ENCODE data around the gene CNOT10.
"Not testable (repeated sequence)": the region's sequence is repeated elsewhere in the genome, so short reads cannot be mapped to it uniquely, and the experiment has no call there.

CNOT10 gene, protein sequence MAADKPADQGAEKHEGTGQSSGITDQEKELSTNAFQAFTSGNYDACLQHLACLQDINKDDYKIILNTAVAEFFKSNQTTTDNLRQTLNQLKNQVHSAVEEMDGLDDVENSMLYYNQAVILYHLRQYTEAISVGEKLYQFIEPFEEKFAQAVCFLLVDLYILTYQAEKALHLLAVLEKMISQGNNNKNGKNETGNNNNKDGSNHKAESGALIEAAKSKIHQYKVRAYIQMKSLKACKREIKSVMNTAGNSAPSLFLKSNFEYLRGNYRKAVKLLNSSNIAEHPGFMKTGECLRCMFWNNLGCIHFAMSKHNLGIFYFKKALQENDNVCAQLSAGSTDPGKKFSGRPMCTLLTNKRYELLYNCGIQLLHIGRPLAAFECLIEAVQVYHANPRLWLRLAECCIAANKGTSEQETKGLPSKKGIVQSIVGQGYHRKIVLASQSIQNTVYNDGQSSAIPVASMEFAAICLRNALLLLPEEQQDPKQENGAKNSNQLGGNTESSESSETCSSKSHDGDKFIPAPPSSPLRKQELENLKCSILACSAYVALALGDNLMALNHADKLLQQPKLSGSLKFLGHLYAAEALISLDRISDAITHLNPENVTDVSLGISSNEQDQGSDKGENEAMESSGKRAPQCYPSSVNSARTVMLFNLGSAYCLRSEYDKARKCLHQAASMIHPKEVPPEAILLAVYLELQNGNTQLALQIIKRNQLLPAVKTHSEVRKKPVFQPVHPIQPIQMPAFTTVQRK

DNA sequence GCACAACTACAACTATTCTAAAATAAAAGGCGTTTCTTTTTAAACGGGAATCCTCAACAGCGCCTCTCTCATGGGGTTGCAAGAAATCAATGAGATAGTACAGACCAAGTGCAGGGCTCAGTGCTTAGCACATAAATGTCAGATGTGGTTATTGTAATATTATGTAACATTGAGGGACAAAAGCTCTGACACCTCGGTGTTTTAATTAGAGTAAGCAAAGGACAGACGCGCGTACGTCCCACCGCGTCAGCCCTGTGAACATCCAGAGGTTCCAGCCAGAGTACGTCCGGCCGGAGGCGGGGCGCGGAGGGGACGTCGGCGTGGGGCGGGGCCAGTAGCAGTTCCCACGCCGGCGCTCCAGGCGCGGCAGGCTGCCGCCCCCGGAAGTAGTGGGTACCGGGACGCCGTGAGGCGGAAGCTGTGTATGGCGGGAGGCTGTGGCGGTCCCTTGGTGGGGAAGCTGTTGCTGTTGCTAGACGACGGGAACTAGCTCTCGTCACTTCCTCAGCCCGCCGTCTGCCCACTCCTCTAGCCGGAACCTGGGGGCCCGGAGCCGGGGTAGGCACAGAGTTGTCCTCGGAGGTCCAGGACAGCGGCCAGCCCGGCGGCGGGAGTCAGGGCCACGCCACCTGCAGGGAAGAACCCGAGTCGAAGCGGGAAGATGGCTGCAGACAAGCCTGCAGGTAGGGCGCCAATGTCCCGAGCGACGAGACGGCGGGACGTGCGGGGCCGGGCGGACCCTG, at the start of gene CNOT10:
CNOT10 (plus strand) TSS at position 389 of the 743 bp plus-strand sequence; CDS start at position 662, 273 bp downstream.
- TF ChIP-seq ZNF274 (IDR thresholded peaks at IDR 0.05; ENCODE audit: low read depth, low read length) = no peak
- H3K4me3 ChIP-seq (ENCODE audit: low read length) = peak within 1 kb of the TSS; percentile 94

DNA sequence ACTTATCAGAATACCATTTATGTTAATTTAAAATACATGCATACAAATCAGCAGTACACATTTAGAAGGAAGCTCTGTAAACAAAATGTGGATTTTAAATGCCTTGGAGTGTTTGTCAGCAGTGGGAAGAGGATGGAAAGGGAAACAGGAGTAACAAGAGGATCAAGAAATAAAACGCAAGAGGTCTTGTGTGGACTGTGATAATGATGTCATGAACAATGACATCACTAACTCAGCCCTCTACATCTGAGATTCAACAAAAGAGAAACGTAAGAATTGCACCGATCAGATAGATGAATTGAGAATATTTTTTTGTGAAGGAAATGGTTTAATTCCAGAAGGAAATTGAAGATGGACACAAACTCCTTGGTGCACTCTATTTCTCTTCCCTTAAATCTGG, 44.0 kb upstream of the CNOT10 start:
- no peak overlapping the region for H3K4me3 ChIP-seq (ENCODE audit: low read length)
- no peak for TF ChIP-seq ZNF274 (IDR thresholded peaks at IDR 0.05; ENCODE audit: low read depth, low read length)

DNA sequence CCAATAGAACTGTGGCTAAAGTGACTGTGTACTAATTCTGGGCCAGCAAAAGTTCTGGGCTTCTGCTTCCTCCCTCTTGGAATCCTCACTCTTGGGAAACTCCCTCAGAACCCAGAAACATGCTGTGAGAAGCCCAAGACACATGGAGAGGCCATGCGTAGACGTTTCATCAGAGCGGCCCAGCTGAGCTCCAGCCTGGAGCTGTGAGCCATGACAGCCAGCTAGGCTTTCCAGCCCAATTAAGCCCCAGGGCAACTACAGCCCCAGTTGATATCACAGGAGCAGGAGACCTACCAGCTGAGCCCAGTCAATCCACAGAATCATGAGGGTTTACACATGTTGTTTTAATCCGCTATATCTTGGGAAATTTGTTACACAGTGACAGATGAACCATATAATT, 43.6 kb upstream of the CNOT10 start:
- TF ChIP-seq ZNF274 (IDR thresholded peaks at IDR 0.05; ENCODE audit: low read depth, low read length) = no peak
- H3K4me3 ChIP-seq (ENCODE audit: low read length) = no peak overlapping the region

DNA sequence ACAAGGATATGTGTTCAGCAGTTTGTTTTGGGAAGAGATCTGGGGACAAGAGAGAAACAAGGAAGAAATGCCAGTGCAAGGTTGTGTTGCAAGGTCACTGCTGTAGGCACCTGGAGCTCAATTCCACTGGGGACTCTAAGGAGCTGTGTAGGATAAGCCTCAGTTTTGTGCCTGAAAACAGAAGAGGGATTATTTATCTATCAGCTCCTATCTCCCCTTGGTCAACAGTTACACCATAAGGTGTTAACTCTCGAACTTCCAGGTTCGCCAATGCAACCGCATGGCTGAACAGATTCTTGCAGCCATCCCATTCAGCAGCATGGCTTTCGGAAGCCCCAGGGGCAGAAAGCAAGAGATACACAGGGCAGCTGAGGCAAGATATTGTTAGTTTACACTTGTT, 41.6 kb upstream of the CNOT10 start:
- TF ChIP-seq ZNF274 (IDR thresholded peaks at IDR 0.05; ENCODE audit: low read depth, low read length) = no peak
- H3K4me3 ChIP-seq (ENCODE audit: low read length) = no peak overlapping the region

DNA sequence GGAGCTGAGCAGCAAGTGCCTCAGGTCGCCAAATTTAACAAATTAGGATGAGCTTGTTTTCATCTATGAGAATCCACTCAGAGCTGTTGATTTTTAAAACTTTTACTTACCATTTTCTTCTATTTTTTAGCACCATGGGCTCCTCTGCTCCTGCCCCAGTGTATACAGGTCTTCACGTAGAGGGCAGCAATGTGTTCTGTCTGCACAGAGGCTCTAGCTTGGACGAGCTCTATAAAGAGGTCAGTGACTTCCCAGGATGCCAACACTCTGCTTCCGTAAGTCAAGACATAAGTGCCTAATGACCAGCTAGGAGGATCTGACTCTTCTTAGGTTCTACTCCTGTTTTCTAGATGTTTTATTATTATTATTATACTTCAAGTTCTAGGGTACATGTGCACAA, 41.2 kb upstream of the CNOT10 start:
- H3K4me3 ChIP-seq (ENCODE audit: low read length) = no peak overlapping the region
- no peak for TF ChIP-seq ZNF274 (IDR thresholded peaks at IDR 0.05; ENCODE audit: low read depth, low read length)

DNA sequence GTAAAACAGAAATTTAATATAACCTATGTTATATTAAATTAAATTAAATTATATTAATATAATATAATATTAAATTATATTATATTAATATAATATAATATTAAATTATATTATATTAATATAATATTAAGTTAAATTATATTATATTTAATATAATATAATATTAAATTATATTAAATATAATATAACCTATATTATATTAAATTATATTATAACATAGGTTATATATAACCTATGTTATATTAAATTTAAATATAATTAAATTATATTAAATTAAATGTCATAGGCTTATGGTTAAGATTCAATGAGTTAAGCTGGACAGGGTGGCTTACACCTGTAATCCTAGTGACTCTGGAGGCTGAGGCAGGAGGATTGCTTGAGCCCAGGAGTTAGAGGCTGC, 40.6 kb upstream of the CNOT10 start:
- no peak for TF ChIP-seq ZNF274 (IDR thresholded peaks at IDR 0.05; ENCODE audit: low read depth, low read length)
- no peak overlapping the region for H3K4me3 ChIP-seq (ENCODE audit: low read length)

DNA sequence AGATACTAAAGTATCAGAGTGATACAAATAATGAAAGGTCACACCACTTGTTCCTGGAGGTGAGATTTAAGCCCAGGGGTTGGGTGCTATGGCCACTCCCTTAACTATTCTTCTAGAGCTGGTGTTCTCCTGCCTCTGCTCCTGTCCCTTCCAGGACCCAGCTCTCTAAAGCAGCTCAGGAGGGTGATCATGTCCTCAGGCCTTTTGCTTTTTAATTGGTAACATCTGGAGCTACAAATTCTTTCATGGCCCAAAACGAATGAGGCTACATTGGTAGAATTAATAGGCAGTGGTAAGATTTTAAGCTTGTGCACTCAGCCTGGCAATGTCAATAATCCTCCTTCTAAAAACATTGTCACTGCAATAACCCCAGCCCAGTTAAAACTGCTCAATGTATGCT, 38.2 kb upstream of the CNOT10 start:
- TF ChIP-seq ZNF274 (IDR thresholded peaks at IDR 0.05; ENCODE audit: low read depth, low read length) = no peak
- H3K4me3 ChIP-seq (ENCODE audit: low read length) = no peak overlapping the region

DNA sequence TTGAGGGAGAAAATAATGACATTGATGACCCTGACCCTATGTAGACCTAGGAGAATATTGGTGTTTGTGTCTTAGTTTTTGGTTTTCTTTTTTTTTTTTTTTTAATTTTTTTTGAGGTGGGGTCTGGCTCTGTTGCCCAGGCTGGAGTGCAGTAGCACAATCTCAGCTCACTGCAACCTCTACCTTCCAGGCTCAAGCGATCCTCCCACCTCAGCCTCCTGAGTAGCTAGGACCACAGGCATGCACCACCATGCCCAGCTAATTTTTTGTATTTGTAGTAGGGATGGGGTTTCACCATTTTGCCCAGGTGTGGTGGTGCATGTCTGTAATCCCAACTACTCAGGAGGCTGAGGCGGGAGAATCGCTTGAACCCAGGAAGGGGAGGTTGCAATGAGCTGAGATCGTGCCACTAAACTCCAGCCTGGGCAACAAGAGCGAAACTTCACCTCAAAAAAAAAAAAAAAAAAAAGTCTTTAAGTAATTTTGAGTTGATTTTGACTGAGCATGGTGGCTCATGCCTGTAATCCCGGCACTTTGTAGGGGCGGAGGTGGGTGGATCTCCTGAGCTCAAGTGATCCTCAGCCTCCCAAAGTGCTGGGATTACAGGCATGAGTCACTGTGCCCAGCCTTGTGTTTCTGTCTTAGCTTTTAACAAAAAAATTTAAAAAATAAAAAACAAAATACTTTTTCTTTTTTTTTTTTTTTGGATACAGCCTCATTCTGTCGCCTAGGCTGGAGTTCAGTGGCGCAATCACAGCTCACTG, 32.5 kb upstream of the CNOT10 start:
- H3K4me3 ChIP-seq (ENCODE audit: low read length) = not testable (repeated sequence)

DNA sequence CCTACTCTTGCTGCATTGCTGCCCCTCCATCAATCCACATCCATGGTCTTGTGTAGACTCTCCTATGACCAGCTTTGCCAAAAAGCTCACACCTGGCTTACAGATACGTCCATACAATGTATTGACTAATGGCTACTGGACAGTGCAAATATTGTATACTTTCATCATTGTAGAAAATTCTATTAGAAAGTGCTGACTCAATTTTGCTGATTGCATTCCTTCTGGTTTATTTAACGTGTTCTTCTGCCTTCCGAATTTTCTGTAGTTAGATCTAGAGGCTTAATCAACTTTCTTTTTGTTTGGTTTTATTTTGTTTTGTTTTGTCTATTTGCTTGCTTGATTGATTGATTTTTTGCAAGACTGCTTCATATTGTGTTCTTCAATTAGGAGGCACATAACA, 29.8 kb upstream of the CNOT10 start:
- no peak overlapping the region for H3K4me3 ChIP-seq (ENCODE audit: low read length)
- TF ChIP-seq ZNF274 (IDR thresholded peaks at IDR 0.05; ENCODE audit: low read depth, low read length) = no peak

DNA sequence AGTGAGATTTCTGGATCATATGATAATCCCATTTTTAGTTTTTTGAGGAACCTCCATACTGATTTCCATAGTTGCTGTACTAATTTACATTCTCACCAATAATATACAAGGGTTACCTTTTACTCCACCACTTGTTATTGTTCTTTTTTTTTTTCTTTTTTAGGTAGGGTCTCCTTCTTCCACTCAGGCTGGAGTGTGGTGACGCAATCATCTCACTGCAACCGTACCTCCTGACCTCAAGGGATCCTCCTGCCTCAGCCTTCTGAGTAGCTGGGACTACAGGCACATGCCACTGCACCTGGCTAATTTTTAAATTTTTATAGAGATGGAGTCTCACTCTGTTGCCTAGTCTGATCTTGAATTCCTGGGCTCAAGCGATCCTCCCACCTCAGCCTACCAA, 24.4 kb upstream of the CNOT10 start:
- TF ChIP-seq ZNF274 (IDR thresholded peaks at IDR 0.05; ENCODE audit: low read depth, low read length) = no peak
- H3K4me3 ChIP-seq (ENCODE audit: low read length) = no peak overlapping the region

DNA sequence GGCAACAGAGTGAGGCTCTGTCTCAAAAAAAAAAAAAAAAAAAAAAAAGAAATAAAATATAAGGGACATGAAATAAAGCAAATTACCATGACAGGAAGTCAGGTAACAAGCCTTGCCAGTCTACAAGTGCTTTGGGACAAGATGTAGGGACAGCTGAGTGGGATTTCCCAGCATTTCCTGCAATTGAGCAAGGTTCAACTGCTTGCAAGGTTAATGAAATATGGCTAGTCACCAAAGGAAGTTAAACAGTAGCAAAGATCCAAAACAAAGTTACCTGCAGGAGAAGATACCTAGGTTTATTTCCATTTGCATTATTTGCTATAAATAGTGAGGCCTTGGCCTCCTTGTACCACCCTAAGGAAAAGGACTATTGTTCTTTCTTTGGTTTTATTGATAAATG, 22.3 kb upstream of the CNOT10 start:
- TF ChIP-seq ZNF274 (IDR thresholded peaks at IDR 0.05; ENCODE audit: low read depth, low read length) = no peak
- no peak overlapping the region for H3K4me3 ChIP-seq (ENCODE audit: low read length)

DNA sequence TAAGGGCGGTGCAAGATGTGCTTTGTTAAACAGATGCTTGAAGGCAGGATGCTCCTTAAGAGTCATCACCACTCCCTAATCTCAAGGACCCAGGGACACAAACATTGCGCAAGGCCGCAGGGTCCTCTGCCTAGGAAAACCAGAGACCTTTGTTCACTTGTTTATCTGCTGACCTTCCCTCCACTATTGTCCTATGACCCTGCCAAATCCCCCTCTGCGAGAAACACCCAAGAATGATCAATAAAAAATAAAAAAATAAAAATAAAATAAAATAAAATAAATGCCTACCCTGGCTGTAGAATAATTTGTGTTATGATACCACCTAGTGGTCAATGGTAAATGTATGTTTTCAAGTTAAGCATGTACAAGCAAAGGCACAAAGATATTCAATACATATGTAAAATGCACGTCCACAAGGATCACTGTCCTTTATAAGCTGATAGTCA, 20.3 kb upstream of the CNOT10 start:
- H3K4me3 ChIP-seq (ENCODE audit: low read length) = not testable (repeated sequence)

DNA sequence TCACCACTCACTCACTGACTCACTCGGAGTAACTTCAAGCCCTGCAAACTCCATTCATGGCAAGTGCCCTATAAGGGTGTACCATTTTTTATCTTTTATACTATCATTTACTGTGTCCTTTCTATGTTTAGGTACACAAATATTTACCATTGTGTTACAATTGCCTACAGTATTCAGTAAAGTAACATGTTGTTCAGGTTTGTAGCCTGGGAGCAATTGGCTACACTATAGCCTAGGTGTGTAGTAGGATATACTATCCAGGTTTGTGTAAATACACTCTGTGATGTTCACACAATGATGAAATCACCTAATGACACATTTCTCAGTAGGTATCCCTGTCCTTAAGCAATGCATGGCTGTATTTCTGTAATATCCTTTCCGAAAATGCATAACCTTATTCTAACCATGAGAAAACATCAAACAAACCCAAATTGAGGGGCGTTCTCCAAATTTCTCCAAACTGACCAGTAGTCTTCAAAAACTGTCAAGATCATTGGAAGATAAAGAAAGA, 17.9 kb upstream of the CNOT10 start:
- no peak overlapping the region for H3K4me3 ChIP-seq (ENCODE audit: low read length)
- no peak for TF ChIP-seq ZNF274 (IDR thresholded peaks at IDR 0.05; ENCODE audit: low read depth, low read length)

DNA sequence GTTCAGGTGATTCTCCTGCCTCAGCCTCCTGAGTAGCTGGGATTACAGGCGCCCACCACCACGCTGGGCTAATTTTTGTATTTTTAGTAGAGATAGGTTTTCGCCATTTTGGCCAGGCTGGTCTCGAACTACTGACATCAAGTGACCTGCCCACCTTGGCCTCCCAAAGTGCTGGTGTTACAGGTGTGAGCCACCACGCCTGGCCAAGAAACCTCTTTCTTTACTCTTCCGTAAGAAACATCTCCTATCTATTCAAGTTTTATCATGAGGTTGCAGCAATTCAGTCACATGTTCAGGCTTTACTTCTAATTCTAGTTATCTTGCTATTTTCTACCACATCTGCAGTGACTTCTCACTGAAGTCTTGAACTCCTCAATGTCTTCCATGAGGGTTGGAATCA, 15.8 kb upstream of the CNOT10 start:
- H3K4me3 ChIP-seq (ENCODE audit: low read length) = not testable (repeated sequence)

DNA sequence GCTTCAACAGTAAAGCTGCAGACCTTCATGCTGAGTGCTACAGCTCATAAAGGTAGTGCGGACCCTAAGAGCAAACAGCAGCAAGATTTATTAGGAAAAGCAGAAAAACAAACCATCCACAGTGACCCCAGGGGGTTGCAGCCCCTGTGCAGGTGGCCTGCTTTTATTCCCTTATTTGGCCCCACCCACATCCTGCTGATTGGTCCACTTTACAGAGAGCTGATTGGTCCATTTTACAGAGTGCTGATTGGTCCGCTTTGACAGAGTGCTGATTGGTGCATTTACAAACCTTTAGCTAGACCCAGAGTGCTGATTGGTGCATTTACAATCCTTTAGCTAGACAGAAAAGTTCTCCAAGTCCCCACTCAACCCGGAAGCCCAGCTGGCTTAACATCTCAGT, 11.3 kb upstream of the CNOT10 start:
- not testable (repeated sequence) for H3K4me3 ChIP-seq (ENCODE audit: low read length)

Measured in GM08714 (cell line).